ENCODE data around the gene GLT8D2.
"Not testable (repeated sequence)": the region's sequence is repeated elsewhere in the genome, so short reads cannot be mapped to it uniquely, and the experiment has no call there.

GLT8D2 gene

DNA sequence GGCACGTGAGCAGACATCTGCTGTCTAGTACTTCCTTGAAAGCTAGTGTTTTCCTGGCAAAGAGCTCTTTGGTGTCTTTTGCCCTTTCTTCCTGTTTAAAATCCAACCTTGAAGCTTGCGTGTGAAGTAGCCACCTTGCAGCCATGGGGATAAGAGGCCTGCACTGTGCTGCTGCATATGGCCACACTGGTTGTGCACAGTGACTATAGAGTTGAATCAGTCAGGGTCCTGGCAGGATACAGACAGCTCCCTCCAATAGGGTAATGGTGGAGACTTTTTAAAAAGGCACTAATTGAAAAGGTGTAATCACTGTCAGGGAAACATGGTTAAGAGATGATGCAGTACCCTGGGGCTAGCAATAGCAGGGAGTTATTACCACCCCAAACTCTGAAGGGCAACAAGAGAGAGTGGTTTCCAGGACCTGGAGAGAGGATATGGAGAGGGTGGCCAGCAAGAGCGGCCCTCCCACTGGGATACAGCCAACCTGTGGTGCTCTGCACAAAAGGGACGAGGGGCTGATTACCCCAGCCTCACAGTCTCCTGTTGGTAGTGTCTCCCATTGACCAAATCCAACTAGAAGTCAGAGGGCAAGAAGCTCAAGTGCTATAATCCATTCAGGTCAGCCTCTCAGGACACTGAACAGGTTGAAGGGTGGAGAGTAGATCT lies 4.8 kb upstream of the GLT8D2 start:
- DNase-seq (ENCODE audit: low read depth in 2 of 2), result no peak

DNA sequence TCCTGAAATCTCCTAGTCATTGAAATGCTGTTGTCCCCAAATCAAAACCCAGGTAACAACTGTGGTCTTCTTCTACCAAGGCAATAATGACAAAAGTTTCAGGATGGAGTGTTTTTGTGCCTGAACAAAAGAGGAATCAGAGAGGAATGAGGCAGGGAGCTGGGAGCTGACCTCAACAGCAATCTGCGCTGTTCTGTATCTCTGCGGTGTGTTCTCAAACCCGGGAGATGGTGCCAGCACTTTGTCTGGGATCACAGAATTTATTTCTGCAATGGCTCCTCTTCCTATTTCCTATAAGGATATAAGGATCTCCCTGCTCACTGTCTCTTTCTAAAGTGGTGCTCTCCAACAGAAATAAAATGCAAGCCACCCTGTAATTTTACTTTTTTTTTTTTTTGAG lies 449 bp upstream of the GLT8D2 start:
- DNase-seq (ENCODE audit: low read depth in 2 of 2), result no peak

DNA sequence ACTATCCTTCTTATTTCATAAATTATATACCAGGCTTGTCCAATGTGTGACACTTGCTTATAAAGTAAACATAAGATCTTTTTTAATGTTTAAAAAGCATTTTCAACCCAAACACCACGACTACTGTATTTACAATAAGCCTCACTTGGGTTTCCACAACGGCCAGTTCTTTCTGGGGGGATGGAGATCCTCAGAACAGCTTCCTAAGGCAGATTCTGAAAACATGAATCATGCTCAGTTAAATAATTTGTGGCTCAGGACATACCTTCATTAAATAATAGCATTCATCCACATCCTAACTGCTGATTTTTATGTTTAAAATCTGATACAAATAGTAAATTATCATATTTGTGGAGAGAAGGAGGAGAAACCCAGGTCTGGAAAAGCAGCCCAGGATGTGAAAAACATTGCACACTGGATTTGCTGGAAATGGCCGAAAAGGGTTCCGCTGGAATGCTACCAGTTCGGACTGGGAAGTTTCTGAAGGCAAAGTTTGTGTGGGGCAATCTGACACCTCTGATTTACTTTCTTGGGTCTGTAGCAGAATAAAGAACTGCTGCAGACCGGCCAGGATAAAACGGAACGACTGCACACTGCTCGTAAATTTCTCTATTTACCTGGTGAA lies 597 bp downstream of the GLT8D2 start:
- DNase-seq (ENCODE audit: low read depth in 2 of 2), result no peak

DNA sequence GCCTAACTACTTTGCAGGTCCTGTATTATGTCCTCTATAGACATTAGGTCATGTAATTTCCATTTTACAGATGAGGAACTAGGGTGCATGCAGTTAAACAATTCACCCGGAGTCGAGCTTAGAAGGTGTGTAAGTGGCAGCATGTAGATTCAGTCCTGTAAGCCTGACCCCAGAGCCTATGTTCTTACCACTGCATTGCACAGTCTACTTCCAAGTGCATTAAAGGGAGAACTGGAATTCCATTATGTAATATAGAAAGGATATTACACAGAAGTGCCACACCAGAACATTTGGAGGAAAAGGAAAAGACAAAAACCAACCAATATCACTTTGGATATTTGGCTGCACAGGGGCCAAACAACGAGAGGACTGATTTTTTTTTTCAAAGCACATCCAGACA lies 1.2 kb downstream of the GLT8D2 start:
- DNase-seq (ENCODE audit: low read depth in 2 of 2), result no peak

DNA sequence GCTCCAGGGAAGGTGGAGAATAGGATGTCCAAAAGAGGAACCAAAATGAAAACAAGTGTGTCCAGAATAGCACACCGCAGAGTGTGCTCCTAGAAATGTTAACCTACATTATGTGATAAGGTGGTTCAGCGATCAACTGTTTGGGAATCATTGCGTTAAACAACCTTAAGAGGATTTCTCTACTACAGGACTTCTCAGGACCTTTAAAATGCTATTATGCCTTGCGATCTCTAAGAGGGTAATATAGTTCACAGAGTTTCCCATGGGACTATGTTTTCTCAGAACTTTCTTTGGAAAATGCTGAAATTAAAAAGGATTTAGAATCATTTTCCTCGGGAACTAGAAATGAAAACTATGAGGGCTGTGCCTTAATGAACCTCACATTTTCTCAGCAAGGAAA lies 1.8 kb downstream of the GLT8D2 start:
- no peak for DNase-seq (ENCODE audit: low read depth in 2 of 2)

DNA sequence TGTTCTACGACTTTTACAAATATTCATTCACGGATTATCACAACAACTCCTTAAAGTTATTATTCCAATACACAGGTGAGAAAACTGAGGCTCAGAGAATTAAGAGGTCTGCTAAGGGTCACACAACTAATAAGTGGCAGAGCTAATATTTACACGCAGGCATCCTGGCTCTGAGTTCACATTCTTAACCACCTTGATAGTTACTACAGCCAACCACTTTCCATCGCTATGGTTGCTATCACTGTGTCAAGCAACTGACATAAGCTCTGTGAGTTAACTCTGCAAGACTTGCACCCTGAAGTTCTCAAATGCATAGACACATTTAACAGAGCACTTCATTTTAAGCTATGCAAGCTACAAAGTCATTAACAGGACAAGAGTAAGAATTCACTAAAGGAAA lies 3.7 kb downstream of the GLT8D2 start:
- DNase-seq (ENCODE audit: low read depth in 2 of 2), result no peak

DNA sequence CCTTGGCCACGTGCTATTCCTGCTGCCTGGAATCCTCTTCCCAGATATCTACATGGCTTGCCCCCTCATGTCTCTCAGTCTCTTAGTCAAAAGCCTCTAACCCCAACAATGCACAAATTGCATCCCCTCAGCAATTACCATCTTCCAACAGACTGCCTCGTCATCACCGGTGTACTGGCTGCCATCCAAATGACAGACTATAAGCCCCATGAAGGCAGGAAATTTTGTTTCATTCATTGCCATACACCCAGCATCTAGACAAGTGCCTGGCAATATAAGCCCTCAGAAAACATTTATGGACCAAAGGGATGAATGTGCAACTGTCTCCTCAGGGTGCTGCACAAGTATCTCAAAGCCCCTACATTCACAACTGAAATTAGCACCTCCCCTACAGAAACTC lies 5.8 kb downstream of the GLT8D2 start:
- DNase-seq (ENCODE audit: low read depth in 2 of 2), result no peak

DNA sequence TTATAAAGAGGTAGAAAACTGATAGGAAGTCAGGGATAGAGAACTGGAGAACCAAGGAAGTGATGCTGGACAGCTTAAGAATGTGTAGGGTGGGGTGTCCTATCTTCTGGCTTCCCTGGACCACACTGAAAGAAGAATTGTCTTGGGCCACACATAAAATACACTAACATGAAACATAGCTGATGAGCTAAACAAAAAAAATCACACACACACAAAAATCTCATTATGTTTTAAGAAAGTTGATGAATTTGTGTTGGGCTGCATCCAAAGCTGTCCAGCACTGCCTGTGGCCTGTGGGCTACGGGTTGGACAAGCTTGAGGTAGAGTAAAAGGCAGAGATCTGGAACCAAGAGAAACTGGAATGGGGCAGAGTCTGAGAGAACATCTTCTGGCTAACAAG lies 7.4 kb downstream of the GLT8D2 start:
- no peak for DNase-seq (ENCODE audit: low read depth in 2 of 2)

DNA sequence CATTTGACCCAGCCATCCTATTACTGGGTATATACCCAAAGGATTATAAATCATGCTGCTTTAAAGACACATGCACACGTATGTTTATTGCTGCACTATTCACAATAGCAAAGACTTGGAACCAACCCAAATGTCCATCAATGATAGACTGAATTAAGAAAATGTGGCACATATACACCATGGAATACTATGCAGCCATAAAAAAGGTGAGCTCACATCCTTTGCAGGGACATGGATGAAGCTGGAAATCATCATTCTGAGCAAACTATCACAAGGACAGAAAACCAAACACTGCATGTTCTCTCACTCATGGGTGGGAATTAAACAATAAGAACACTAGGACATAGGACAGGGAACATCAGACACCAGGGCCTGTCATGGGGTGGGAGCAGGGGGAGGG lies 10.2 kb downstream of the GLT8D2 start:
- not testable (repeated sequence) for DNase-seq (ENCODE audit: low read depth in 2 of 2)

DNA sequence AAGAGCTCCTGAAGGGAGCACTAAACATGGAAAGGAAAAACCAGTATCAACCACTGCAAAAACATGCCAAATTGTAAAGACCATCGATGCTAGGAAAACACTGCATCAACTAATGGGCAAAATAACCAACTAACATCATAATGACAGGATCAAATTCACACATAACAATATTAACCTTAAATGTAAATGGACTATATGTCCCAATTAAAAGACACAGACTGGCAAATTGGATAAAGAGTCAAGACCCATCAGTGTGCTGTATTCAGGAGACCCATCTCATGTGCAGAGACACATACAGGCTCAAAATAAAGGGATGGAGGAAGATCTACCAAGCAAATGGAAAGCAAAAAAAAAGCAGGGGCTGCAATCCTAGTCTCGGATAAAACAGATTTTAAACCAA lies 13.8 kb downstream of the GLT8D2 start:
- not testable (repeated sequence) for DNase-seq (ENCODE audit: low read depth in 2 of 2)

DNA sequence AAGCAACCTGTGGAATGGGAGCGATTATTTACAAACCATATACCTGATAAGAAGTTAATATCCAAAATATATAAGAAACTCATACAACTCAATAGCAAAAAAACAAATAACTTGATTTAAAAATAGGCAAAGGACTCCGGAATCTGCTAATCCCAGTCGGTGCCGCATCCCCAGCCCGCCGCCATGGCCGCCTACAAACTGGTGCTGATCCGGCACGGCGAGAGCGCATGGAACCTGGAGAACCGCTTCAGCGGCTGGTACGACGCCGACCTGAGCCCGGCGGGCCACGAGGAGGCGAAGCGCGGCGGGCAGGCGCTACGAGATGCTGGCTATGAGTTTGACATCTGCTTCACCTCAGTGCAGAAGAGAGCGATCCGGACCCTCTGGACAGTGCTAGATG lies 19.4 kb downstream of the GLT8D2 start:
- DNase-seq (ENCODE audit: low read depth in 2 of 2), result not testable (repeated sequence)

DNA sequence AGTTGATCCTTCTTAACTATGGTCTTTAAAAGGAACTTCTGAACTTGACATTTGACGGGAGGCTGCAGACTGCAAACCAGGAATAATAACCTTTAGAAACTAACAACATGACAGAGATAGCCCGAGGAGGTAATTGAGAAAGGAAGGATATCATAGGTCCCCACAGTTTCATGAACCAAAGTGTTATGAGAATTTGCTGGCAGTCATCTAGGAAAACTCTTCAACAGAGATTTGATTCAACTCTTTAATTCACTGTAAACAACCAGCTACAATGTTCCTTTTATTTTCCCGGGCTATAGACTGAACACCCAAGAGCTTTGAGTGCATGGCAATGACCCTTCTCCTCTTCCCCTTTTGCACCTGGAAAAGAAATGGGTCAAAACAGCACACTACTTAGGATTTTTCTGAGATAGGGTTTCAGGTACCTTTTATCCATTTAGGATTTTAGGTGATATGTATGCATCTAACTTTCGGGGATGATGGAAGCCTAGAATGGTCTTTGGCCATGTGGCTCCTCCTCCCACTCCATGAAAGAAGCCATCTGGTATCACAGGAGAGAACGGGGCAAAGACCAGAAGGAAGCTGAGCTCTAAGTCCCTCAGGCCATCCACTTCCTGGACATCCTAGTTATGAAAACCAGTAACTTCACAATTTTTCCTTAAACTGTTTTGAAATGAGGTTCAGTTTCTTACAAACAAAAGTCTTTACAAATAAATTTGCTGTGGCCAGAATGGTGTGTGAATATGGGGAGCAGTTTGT lies 23.0 kb downstream of the GLT8D2 start:
- no peak for DNase-seq (ENCODE audit: low read depth in 2 of 2)

DNA sequence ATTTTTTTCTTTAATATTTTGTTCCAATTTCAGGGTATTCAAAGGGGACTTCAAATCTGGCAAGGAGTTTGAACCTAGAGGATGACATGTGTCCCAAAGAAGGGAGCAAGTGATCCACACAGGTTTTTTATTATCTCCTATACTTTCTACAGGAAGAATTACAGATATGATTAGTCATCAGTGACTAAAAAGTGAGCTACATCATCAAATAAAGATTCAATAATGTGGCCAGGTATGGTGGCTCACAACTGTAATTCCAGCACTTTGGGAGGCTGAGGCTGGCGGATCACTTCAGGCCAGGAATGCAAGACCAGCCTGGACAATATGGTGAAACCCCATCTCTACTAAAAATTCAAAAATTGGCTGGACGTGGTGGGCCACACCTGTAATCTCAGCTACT lies 24.2 kb downstream of the GLT8D2 start:
- no peak for DNase-seq (ENCODE audit: low read depth in 2 of 2)

DNA sequence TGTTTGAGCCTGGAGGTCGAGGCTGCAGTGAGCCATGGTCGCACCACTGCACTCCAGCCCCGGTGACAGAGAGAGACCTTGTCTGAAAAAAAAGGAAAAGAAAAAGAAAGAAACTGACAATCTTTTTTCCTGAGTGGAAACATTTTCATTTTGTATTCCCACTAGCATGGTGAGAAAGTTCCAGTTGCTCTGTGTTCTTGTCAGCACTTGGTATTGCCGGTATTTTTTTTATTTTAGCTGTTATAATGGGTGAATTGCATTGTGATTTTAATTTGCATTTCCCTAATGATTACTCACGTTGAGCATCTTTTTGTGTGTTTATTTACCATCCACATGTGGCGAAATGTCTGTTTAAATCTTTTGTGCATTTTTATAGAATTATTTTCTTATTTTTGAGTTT lies 25.6 kb downstream of the GLT8D2 start:
- DNase-seq (ENCODE audit: low read depth in 2 of 2), result no peak

DNA sequence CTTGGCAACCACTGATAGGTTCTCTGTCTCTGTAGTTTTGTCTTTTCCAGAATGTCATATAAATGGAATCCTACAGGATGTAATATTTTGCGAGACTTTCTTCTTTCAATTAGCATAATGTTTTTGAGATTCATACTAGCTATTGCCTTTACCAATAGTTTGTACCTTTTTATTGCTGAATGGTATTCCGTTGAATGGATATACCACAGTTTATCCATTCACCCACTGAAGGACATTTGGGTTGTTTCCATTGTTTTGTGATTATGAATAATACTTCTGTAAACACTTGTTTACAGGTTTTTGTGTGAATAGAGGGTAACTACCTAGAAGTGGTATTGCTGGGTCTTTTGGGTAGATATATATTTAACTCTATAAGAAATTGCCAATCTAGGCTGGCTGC lies 26.3 kb downstream of the GLT8D2 start:
- DNase-seq (ENCODE audit: low read depth in 2 of 2), result no peak

DNA sequence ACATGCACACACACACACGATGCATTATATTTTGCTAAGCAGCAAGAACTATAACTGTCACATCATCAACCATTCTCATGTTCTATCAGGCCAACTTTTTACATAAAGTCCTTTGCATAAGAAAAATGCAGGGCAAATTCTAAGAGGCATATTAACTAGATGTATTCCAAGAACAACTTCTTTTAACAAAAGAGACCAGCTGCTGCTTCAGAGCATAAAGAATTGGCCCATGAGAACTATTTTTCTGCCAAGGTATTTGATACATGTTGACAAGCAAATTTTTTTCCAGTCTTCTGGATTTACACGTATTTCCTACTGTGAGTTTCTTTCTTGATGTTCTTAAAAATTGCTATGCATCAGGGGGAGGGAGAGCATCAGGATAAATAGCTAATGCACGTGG lies 27.2 kb downstream of the GLT8D2 start:
- no peak for DNase-seq (ENCODE audit: low read depth in 2 of 2)

DNA sequence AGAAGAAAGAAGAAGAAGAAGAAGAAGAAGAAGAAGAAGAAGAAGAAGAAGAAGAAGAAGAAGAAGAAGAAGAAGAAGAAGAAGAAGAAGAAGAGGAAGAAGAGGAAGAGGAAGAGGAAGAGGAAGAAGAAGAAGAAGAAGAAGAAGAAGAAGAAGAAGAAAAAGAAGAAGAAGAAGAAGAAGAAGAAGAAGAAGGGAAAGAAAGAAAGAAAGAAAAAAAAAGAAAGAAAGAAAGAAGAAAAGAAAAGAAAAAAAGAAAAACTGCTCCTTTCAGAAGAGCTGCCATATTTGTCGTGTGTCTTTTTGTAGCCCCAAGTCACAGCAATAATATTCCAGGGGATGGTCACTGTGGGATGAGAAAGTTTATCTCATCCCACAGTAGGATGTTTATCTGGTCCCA lies 28.1 kb downstream of the GLT8D2 start:
- DNase-seq (ENCODE audit: low read depth in 2 of 2), result not testable (repeated sequence)

DNA sequence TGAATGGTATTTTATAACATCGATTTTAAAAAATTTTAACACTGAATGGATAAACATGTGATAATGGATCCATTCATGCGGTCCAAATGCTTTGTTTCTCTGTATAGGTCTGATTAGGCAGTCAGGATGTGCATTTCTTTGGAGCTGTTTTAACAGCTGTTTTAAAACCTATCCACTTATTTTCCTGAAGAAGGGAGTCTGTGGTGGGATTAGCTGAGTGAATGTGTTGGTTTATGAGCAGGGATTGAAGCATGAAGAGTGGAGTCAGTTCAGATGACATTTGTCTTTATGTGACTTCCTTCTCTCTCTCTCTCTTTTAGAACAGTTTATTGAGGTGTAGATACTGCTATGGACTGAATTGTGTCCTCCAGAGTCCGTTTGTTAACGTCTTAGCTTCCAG lies 37.7 kb downstream of the GLT8D2 start:
- no peak for DNase-seq (ENCODE audit: low read depth in 2 of 2)

DNA sequence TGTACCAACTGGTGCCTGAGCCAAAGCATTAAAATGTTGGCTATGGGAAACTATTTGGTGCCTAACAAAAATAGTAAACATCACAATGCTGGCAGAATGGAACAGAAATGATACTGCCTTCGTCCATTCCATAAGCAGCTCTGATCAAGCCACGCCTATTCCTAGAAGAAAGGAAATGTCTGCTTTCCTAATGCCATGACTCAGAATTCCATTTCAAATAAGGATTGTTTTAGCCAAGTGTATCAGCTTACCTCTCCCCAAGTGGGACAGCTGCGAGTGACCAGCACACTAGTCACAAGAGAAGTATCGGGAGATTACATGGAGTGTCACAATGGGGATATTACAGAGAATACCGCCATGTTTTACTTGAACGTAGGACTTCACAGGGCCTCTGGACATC lies 38.7 kb downstream of the GLT8D2 start:
- DNase-seq (ENCODE audit: low read depth in 2 of 2), result no peak

DNA sequence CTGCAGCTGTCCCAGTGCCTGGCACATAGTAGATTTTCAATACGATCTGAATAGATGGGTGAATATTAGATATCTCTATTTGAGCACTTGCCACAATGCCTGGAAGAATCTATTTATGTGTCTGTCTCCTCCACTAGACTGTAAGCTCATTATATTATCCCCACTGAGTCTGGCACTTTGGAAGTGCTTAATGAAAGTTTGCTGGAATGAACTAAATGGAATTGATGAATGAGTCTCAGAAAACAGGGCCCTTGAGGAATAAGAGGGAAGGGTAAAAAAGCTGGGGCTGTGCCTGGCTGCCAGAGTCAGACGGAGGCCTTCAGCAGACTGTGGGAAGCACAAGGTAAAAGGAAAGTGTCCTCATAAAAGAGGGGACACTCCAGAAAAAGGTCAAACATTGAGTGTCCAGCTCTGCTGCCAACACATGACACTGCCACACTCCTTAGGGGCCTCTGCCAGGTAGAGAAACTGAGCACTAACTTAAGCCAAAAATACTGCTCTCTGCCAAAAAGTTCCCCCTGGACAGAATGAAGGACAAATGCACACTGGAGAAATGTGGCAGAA lies 39.3 kb downstream of the GLT8D2 start:
- no peak for DNase-seq (ENCODE audit: low read depth in 2 of 2)

DNA sequence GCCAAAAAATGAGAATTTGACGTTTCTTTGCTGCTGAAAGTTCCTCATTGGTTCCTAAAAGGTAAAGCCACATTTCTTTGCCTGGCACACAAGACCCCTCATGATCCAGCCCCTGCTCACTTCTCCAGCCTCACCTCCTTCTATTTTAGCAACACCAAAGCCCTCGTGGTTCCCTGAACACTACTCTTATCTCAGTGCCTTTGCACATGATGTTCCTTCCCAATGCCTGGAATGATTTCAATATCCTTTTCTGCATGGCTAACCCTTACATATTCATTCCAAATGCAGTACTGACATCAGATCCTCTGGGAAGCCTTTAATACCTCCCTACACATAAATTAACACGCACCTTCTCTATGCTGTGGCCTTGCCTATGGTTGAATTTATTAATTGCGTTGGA lies 39.9 kb downstream of the GLT8D2 start:
- DNase-seq (ENCODE audit: low read depth in 2 of 2), result no peak

DNA sequence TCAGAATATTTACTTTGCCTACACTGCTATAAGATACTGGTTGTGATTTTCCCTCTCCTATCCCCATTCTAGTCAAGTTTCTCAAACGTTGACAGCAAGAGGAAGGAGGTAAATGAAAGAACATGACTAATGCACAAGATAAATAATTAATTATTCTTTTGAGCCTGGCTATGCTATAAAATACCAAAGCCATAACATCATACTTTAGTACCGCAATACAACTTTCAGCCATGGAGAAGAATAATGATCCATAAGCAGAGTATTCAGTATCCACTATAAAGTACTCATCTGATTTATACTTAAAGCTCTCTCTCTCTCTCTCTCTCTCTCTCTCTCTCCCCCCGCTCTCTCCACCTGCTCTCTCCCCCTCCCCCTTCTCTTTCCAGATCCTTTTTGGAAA lies 43.1 kb downstream of the GLT8D2 start:
- DNase-seq (ENCODE audit: low read depth in 2 of 2), result no peak

DNA sequence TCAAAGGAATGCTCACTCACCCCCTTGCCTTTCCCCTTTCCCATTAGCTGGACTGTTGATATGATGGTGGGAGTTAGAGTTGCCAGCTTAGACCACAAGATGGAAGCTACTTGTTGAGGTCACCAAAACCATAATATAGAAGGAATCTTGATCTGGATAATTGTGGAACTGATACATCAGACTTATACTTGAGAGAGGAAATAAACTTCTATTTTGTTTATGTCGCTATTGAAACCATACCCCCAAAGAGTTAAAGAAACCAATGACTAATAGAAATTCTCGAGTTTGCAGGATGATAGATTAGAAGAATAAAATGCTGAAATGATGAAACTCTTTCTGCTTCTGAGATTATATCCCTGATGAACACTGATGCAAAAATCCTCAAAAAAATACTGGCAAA lies 46.4 kb downstream of the GLT8D2 start:
- no peak for DNase-seq (ENCODE audit: low read depth in 2 of 2)

All from stimulated activated CD8-positive, alpha-beta memory T cell treated with anti-CD3 and anti-CD28 coated beads, Interleukin-15, amount 100 ng/mL, for 48 hours (primary cell).